WTC11 (cell line): ENCODE data around the gene SMIM5. TPM values are rescaled to one million over a fixed set of nuclear protein-coding genes. Genes with fewer than 3 reads are reported as not detected.

ENCODE experiments used
- ATF1 ChIP-seq: sonication (generic); formaldehyde crosslinking; IDR thresholded peaks from 2 replicates; pipeline ENCODE4 v1.8.1; 2023; ENCODE audit warnings: mild to moderate bottlenecking, moderate library complexity, missing genetic modification reagents
- CTCF ChIP-seq: fragments of 200-600 bp; IDR thresholded peaks from 2 replicates; pipeline ENCODE4 v1.8.0; 2022; ENCODE audit warnings: antibody characterized with exemption
- E2F1 ChIP-seq: sonication (generic); formaldehyde crosslinking; IDR thresholded peaks from 2 replicates; pipeline ENCODE4 v1.8.0; 2022; ENCODE audit warnings: mild to moderate bottlenecking, missing genetic modification reagents
- ESRRA ChIP-seq: sonication (generic); formaldehyde crosslinking; IDR thresholded peaks from 2 replicates; pipeline ENCODE4 v1.8.1; 2022; ENCODE audit warnings: mild to moderate bottlenecking, missing genetic modification reagents, borderline replicate concordance
- FOXK1 ChIP-seq: sonication (generic); formaldehyde crosslinking; IDR thresholded peaks from 2 replicates; pipeline ENCODE4 v1.8.0; 2022; ENCODE audit warnings: mild to moderate bottlenecking, moderate library complexity, missing genetic modification reagents
- NFE2L1 ChIP-seq: sonication (generic); formaldehyde crosslinking; IDR thresholded peaks from 2 replicates; pipeline ENCODE4 v1.8.1; 2023; ENCODE audit warnings: missing genetic modification reagents
- NR1H2 ChIP-seq: sonication (generic); formaldehyde crosslinking; IDR thresholded peaks from 2 replicates; pipeline ENCODE4 v1.9.0; 2021; ENCODE audit warnings: mild to moderate bottlenecking, moderate library complexity, missing genetic modification reagents
- ZNF121 ChIP-seq: sonication (generic); formaldehyde crosslinking; IDR thresholded peaks from 2 replicates; pipeline ENCODE4 v1.8.0; 2023; ENCODE audit warnings: missing genetic modification reagents
- ZNF232 ChIP-seq: sonication (generic); formaldehyde crosslinking; IDR thresholded peaks from 2 replicates; pipeline ENCODE4 v1.8.0; 2022; ENCODE audit warnings: mild to moderate bottlenecking, missing genetic modification reagents
- ZNF263 ChIP-seq: sonication (generic); formaldehyde crosslinking; IDR thresholded peaks from 2 replicates; pipeline ENCODE4 v1.8.1; 2022; ENCODE audit warnings: low read depth, mild to moderate bottlenecking, moderate library complexity, missing genetic modification reagents
- ZNF532 ChIP-seq: fragments of 250-450 bp; sonication (Bioruptor Pico); IDR thresholded peaks from 2 replicates; pipeline ENCODE4 v1.9.0; 2021; ENCODE audit warnings: mild to moderate bottlenecking, borderline replicate concordance
- ZNF671 ChIP-seq: fragments of 250-450 bp; sonication (Bioruptor Pico); IDR thresholded peaks from 2 replicates; pipeline ENCODE4 v1.8.0; 2021; ENCODE audit warnings: mild to moderate bottlenecking
- total RNA-seq: library from RNA; stranded (reverse); gene quantifications from 3 replicates; pipeline ENCODE4 v1.2.3, GENCODE V29; 2021
- TF ChIP-seq, protein P1 (sequence below): sonication (generic); formaldehyde crosslinking; conservative IDR thresholded peaks from 2 replicates; pipeline ENCODE4 v1.8.1; 2023; ENCODE audit warnings: mild to moderate bottlenecking, low read depth, missing genetic modification reagents, moderate library complexity
- TF ChIP-seq, protein P2 (sequence below): sonication (generic); formaldehyde crosslinking; IDR thresholded peaks from 2 replicates; pipeline ENCODE4 v1.8.0; 2022; ENCODE audit warnings: mild to moderate bottlenecking, missing genetic modification reagents
- TF ChIP-seq, protein P3 (sequence below): sonication (generic); formaldehyde crosslinking; IDR thresholded peaks from 2 replicates; pipeline ENCODE4 v1.8.1; 2022; ENCODE audit warnings: missing genetic modification reagents, borderline replicate concordance
- TF ChIP-seq, protein P4 (sequence below): sonication (generic); formaldehyde crosslinking; IDR thresholded peaks from 2 replicates; pipeline ENCODE4 v1.8.1; 2022; ENCODE audit warnings: mild to moderate bottlenecking, moderate library complexity, missing genetic modification reagents
- TF ChIP-seq, protein P5 (sequence below): sonication (generic); formaldehyde crosslinking; IDR thresholded peaks from 2 replicates; pipeline ENCODE4 v1.8.1; 2023; ENCODE audit warnings: mild to moderate bottlenecking, missing genetic modification reagents
- TF ChIP-seq, protein P6 (sequence below): fragments of 250-450 bp; sonication (Bioruptor Pico); IDR thresholded peaks from 2 replicates; pipeline ENCODE4 v1.9.0; 2021; ENCODE audit warnings: moderate library complexity, mild to moderate bottlenecking, inconsistent platforms, borderline replicate concordance
- TF ChIP-seq, protein P7 (sequence below): fragments of 250-450 bp; sonication (Bioruptor Pico); conservative IDR thresholded peaks from 2 replicates; pipeline ENCODE4 v1.9.0; 2021; ENCODE audit warnings: mild to moderate bottlenecking

The SMIM5 gene
- total RNA-seq, 1 experiment from 2014 or later: not detected

- TF ChIP-seq NR1H2 (CRISPR knock-in tag): no peak
- TF ChIP-seq, protein P1, sequence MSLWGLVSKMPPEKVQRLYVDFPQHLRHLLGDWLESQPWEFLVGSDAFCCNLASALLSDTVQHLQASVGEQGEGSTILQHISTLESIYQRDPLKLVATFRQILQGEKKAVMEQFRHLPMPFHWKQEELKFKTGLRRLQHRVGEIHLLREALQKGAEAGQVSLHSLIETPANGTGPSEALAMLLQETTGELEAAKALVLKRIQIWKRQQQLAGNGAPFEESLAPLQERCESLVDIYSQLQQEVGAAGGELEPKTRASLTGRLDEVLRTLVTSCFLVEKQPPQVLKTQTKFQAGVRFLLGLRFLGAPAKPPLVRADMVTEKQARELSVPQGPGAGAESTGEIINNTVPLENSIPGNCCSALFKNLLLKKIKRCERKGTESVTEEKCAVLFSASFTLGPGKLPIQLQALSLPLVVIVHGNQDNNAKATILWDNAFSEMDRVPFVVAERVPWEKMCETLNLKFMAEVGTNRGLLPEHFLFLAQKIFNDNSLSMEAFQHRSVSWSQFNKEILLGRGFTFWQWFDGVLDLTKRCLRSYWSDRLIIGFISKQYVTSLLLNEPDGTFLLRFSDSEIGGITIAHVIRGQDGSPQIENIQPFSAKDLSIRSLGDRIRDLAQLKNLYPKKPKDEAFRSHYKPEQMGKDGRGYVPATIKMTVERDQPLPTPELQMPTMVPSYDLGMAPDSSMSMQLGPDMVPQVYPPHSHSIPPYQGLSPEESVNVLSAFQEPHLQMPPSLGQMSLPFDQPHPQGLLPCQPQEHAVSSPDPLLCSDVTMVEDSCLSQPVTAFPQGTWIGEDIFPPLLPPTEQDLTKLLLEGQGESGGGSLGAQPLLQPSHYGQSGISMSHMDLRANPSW (CRISPR knock-in tag): no peak
- TF ChIP-seq NFE2L1: no peak
- TF ChIP-seq, protein P2, sequence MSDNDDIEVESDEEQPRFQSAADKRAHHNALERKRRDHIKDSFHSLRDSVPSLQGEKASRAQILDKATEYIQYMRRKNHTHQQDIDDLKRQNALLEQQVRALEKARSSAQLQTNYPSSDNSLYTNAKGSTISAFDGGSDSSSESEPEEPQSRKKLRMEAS: no peak; the same call in 1 of the 2 replicates
- TF ChIP-seq, protein P3, sequence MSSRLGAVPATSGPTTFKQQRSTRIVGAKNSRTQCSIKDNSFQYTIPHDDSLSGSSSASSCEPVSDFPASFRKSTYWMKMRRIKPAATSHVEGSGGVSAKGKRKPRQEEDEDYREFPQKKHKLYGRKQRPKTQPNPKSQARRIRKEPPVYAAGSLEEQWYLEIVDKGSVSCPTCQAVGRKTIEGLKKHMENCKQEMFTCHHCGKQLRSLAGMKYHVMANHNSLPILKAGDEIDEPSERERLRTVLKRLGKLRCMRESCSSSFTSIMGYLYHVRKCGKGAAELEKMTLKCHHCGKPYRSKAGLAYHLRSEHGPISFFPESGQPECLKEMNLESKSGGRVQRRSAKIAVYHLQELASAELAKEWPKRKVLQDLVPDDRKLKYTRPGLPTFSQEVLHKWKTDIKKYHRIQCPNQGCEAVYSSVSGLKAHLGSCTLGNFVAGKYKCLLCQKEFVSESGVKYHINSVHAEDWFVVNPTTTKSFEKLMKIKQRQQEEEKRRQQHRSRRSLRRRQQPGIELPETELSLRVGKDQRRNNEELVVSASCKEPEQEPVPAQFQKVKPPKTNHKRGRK (CRISPR knock-in tag): no peak
- TF ChIP-seq, protein P4, sequence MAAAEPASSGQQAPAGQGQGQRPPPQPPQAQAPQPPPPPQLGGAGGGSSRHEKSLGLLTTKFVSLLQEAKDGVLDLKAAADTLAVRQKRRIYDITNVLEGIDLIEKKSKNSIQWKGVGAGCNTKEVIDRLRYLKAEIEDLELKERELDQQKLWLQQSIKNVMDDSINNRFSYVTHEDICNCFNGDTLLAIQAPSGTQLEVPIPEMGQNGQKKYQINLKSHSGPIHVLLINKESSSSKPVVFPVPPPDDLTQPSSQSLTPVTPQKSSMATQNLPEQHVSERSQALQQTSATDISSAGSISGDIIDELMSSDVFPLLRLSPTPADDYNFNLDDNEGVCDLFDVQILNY (CRISPR knock-in tag): no peak
- peak; percentile 91 for TF ChIP-seq ZNF121 (CRISPR knock-in tag)
- TF ChIP-seq ESRRA (CRISPR knock-in tag): no peak
- no peak for TF ChIP-seq E2F1 (CRISPR knock-in tag)
- no peak for TF ChIP-seq ZNF532 (CRISPR knock-in tag)
- no peak for TF ChIP-seq ATF1 (CRISPR knock-in tag)
- TF ChIP-seq, protein P5, sequence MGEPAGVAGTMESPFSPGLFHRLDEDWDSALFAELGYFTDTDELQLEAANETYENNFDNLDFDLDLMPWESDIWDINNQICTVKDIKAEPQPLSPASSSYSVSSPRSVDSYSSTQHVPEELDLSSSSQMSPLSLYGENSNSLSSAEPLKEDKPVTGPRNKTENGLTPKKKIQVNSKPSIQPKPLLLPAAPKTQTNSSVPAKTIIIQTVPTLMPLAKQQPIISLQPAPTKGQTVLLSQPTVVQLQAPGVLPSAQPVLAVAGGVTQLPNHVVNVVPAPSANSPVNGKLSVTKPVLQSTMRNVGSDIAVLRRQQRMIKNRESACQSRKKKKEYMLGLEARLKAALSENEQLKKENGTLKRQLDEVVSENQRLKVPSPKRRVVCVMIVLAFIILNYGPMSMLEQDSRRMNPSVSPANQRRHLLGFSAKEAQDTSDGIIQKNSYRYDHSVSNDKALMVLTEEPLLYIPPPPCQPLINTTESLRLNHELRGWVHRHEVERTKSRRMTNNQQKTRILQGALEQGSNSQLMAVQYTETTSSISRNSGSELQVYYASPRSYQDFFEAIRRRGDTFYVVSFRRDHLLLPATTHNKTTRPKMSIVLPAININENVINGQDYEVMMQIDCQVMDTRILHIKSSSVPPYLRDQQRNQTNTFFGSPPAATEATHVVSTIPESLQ (CRISPR knock-in tag): no peak
- TF ChIP-seq, protein P6, sequence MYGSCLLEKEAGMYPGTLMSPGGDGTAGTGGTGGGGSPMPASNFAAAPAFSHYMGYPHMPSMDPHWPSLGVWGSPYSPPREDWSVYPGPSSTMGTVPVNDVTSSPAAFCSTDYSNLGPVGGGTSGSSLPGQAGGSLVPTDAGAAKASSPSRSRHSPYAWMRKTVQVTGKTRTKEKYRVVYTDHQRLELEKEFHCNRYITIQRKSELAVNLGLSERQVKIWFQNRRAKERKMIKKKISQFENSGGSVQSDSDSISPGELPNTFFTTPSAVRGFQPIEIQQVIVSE: no peak
- TF ChIP-seq ZNF671 (CRISPR knock-in tag): no peak
- no peak for TF ChIP-seq ZNF232
- TF ChIP-seq ZNF263 (CRISPR knock-in tag): no peak
- TF ChIP-seq, protein P7, sequence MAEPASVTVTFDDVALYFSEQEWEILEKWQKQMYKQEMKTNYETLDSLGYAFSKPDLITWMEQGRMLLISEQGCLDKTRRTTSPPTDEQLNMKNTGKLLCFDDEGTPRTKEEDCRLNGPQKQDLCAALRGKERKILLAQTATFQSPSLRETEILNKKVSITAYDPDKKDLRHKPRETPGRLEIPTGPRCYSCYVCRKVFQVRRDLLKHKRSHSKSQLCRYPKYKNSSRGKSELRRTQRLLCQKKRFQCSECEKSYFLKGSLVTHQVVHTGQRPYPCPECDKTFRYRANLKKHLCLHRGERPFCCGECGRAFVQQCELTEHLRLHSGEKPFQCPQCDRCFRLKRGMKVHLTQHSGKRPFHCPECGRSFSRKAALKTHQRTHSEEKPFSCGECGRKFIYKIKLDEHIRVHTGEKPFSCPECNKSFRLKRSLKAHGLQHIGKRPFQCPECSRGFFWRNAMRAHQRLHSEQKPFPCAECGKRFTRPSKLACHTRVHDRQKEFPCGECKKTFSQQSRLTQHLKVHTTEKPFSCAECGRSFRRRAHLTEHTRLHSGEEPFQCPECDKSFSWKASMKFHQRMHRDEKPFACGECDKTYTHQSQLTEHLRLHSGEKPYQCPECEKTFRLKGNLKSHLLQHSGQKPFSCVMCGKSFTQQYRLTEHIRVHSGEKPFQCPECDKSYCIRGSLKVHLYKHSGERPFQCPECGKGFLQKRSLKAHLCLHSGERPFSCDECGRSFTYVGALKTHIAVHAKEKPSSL (CRISPR knock-in tag): no peak
- peak; percentile 96 for TF ChIP-seq CTCF
- 0 out of 2 replicates have a peak, but pooled peaks have one; percentile 22 for TF ChIP-seq FOXK1 (CRISPR knock-in tag)
Observed at GRCh38 chr17:75601057-75601987, 31.9 kb upstream of the SMIM5 start (continued).
